Lower lobe of right lung (tissue), 2 donors: ENCODE measurements around the gene HNMT. TPM values are rescaled to one million over a fixed set of nuclear protein-coding genes. Genes with fewer than 3 reads are reported as not detected.

Experiments
- ATAC-seq, 2 donors: fragments of 200-7000 bp; cut with Tn5 transposase; one replicate each; pipeline ENCODE4 v1.9.1; 2020 to 2022; ENCODE audit warnings: mild to moderate bottlenecking in 2 of 2, moderate library complexity in 2 of 2
- DNase-seq: peaks from one replicate; pipeline ENCODE4 v3.0.0-alpha.2; 2020
- H3K27ac ChIP-seq: fragments of 200-600 bp; one replicate; pipeline ENCODE4 v1.8.0; 2022
- H3K27me3 ChIP-seq: fragments of 200-600 bp; one replicate; pipeline ENCODE4 v1.8.0; 2022; ENCODE audit warnings: low read depth
- H3K36me3 ChIP-seq: fragments of 200-600 bp; one replicate; pipeline ENCODE4 v1.8.0; 2022; ENCODE audit warnings: mild to moderate bottlenecking
- H3K4me1 ChIP-seq: fragments of 200-600 bp; one replicate; pipeline ENCODE4 v1.8.0; 2022
- H3K4me3 ChIP-seq: fragments of 200-600 bp; one replicate; pipeline ENCODE4 v1.8.0; 2022; ENCODE audit warnings: mild to moderate bottlenecking
- H3K9me3 ChIP-seq: fragments of 200-600 bp; one replicate; pipeline ENCODE4 v1.8.0; 2022
- intact Hi-C: fragments of 100-400 bp; cut with DNase I; formaldehyde crosslinking; loops from one replicate; pipeline ENCODE4 v1.11.0; 2022
- total RNA-seq: library from RNA; stranded (reverse); fragmentation: NEBNext Ultra II Directional; extraction: Animal tissue kit (Norgen Biotek cat#: 25700); gene quantifications from one replicate; pipeline ENCODE4 v1.2.1, GENCODE V29; 2021
- TF ChIP-seq, protein P1 (sequence below): fragments of 200-600 bp; IDR thresholded peaks from one replicate; pipeline ENCODE4 v1.8.0; 2022; ENCODE audit warnings: antibody characterized with exemption, mild to moderate bottlenecking
- donor health status: DM: no; HTN: yes; CAD: no; lungs with severe emphysema.

Gene HNMT
- total RNA-seq, 1 donor from 2014 or later = 99.3 TPM

DNA sequence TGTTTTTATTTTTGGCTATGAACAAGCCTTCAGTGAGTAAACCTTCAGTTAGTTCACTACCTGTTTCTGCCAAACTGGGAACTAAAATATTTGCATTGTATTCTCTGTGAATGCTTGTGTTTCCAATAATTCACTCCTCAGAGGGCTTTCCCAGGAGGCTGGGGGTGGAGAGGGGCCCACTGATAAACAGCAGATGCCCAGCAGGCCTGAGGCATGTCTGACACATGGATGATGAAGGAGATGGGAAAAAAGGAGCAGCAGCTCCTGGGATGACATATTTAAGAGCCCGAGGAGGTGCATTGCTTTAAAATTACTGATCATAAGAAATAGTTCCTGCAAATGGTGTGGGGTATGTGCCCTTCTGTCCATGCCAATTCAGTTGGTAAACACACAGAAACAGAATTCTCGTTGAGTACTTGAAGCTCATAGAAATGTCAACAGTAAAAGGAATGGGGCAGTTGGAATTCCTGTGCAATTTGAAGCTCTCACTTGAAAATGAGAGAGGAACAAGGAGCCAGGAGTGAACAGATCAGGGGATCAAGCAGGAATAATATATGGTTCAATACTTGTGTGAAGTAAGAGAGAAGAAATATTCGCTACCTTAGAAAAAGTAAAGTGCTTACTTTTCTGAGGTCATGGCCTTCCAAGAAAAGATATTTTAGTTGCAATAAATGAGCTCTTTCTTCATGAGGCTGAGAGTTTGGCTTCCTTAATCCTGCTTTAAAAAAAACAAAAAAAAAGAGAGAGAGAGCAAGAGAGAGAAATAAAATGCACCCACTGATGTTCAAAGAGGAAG lies 22.0 kb upstream of the HNMT start:
- Histone ChIP-seq H3K4me1 (peaks cover under 1% of the 10 kb centered on the region), H3K36me3 (no peaks in the 10 kb centered on the region), H3K27ac (no peak overlapping the region), H3K4me3 (no peak overlapping the region), H3K9me3 (no peaks in the 10 kb centered on the region), H3K27me3 (no peaks in the 10 kb centered on the region)
- intact Hi-C loops = no loop called here
- ATAC-seq (peak; percentile 43 to 75), DNase-seq (no peak)
- TF ChIP-seq, protein P1, sequence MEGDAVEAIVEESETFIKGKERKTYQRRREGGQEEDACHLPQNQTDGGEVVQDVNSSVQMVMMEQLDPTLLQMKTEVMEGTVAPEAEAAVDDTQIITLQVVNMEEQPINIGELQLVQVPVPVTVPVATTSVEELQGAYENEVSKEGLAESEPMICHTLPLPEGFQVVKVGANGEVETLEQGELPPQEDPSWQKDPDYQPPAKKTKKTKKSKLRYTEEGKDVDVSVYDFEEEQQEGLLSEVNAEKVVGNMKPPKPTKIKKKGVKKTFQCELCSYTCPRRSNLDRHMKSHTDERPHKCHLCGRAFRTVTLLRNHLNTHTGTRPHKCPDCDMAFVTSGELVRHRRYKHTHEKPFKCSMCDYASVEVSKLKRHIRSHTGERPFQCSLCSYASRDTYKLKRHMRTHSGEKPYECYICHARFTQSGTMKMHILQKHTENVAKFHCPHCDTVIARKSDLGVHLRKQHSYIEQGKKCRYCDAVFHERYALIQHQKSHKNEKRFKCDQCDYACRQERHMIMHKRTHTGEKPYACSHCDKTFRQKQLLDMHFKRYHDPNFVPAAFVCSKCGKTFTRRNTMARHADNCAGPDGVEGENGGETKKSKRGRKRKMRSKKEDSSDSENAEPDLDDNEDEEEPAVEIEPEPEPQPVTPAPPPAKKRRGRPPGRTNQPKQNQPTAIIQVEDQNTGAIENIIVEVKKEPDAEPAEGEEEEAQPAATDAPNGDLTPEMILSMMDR = no peak

DNA sequence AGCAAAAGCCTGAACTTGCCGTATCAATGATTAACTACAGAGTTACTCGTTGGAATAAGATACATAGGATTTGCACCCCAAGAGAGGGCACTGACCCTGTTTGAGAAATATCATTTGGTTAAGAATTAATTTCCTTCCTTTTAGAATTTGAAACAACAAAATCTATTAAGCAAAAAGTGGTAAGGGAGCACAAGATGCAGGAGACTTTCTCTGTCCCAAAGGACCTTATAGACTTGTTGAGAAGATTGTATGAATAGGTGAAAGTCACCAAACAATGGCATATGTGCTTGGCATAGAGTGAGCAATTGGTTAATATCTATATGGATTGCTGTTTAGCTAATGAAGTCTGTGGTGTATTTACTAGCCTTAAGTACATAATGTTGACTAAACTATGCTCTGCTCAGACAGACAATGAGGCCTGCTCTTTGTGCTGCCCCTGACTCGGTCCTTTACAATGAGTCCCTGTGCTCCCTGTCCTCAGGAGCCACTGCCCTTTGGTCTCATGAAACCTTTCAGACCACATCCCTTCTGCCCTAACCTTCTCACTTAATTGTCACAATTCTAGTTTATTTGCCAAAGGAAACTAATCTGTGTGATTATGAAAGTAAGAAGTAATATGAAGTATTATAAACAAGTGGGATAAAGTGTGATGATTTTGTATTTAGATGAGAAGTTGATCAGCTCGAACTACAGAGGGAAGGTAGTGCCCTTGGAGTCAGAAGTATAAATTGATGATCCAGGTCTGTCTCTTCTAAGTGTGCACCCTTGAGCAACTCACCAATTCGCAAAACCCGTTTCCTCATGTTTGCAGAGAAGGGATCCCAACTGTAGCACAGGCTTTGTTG lies 21.2 kb upstream of the HNMT start:
- Histone ChIP-seq H3K4me3 (no peak overlapping the region), H3K27ac (no peak overlapping the region), H3K9me3 (no peaks in the 10 kb centered on the region), H3K27me3 (no peaks in the 10 kb centered on the region), H3K4me1 (peaks cover 7% of the 10 kb centered on the region), H3K36me3 (no peaks in the 10 kb centered on the region)
- ATAC-seq (no peak), DNase-seq (no peak)
- intact Hi-C loops = no loop called here
- TF ChIP-seq, protein P1 = no peak

- DNase-seq (no peak), ATAC-seq (no peak)
- H3K27me3 ChIP-seq = no peaks in the 10 kb centered on the region
- TF ChIP-seq, protein P1 = no peak
- intact Hi-C loops = no loop called here
- no peaks in the 10 kb centered on the region for H3K9me3 ChIP-seq
- peaks cover 7% of the 10 kb centered on the region for H3K4me1 ChIP-seq
- H3K27ac ChIP-seq = no peak overlapping the region
- no peak overlapping the region for H3K4me3 ChIP-seq
- no peaks in the 10 kb centered on the region for H3K36me3 ChIP-seq
Measured at GRCh38 chr2:137943678-137944347, 20.5 kb upstream of the HNMT start.

GRCh38 chr2:137944714-137945113 lies 19.6 kb upstream of the HNMT start:
- DNase-seq = no peak
- intact Hi-C loops = no loop called here

GRCh38 chr2:137945229-137945628 lies 19.0 kb upstream of the HNMT start:
- Histone ChIP-seq H3K27me3 (no peaks in the 10 kb centered on the region), H3K36me3 (no peaks in the 10 kb centered on the region), H3K4me1 (peaks cover 7% of the 10 kb centered on the region), H3K9me3 (no peaks in the 10 kb centered on the region), H3K4me3 (no peak overlapping the region), H3K27ac (no peak overlapping the region)
- intact Hi-C loops = no loop called here
- ATAC-seq (no peak), DNase-seq (no peak)
- TF ChIP-seq, protein P1 = no peak

More at GRCh38 chr2:137944714-137945113, 19.6 kb upstream of the HNMT start:
- H3K4me1 ChIP-seq = peaks cover 7% of the 10 kb centered on the region
- H3K27me3 ChIP-seq = no peaks in the 10 kb centered on the region
- no peak overlapping the region for H3K27ac ChIP-seq
- H3K9me3 ChIP-seq = no peaks in the 10 kb centered on the region
- TF ChIP-seq, protein P1 = no peak
- no peak overlapping the region for H3K4me3 ChIP-seq
- no peaks in the 10 kb centered on the region for H3K36me3 ChIP-seq
- no peak for ATAC-seq
